HepG2 (cell line): ENCODE data around the gene PLEKHA5. TPM values are rescaled to one million over a fixed set of nuclear protein-coding genes. Genes with fewer than 3 reads are reported as not detected.

Experiments
- KDM3A ChIP-seq: IDR thresholded peaks from 2 replicates; pipeline ENCODE4 v1.6.1; 2018; ENCODE audit warnings: low read depth, missing compliant biosample characterization
- MAZ ChIP-seq, 2 experiments: sonication (generic) in 1 of 2; formaldehyde crosslinking in 1 of 2; IDR thresholded peaks; 2 replicates each; pipeline versions ENCODE4 v1.5.0 to v1.6.1; 2012 to 2020; ENCODE audit warnings: low read depth in 2 of 2, mild to moderate bottlenecking in 2 of 2, borderline replicate concordance in 1 of 2, improper control_type of control experiment in 1 of 2, low read length in 1 of 2, missing genetic modification reagents in 1 of 2, moderate library complexity in 1 of 2
- NFKBIZ ChIP-seq: IDR thresholded peaks from 2 replicates; pipeline ENCODE4 v1.6.1; 2018; ENCODE audit warnings: missing genetic modification reagents, missing compliant biosample characterization
- RFXANK ChIP-seq: IDR thresholded peaks from 2 replicates; pipeline ENCODE4 v1.6.1; 2016
- ZBTB26 ChIP-seq: IDR thresholded peaks from 2 replicates; pipeline ENCODE4 v1.6.1; 2016; ENCODE audit warnings: missing compliant biosample characterization, missing genetic modification reagents, borderline replicate concordance
- ZBTB4 ChIP-seq: sonication (generic); formaldehyde crosslinking; IDR thresholded peaks from 2 replicates; pipeline ENCODE4 v1.4.0; 2020; ENCODE audit warnings: missing genetic modification reagents, mild to moderate bottlenecking, borderline replicate concordance
- ZNF556 ChIP-seq: sonication (generic); formaldehyde crosslinking; IDR thresholded peaks from 2 replicates; pipeline ENCODE4 v1.4.0; 2020; ENCODE audit warnings: mild to moderate bottlenecking, missing genetic modification reagents, borderline replicate concordance
- ZNF879 ChIP-seq: sonication (generic); formaldehyde crosslinking; IDR thresholded peaks from 2 replicates; pipeline ENCODE4 v1.8.1; 2023; ENCODE audit warnings: missing genetic modification reagents
- polyA plus RNA-seq, 8 experiments: library from polyadenylated mRNA; depleted of rRNA in 3 of 8; stranded (reverse) in 7 of 8; unstranded in 1 of 8; fragments of >200 nt; fragmentation: Illumina TruSeq in 4 of 8; extraction: Trizol in 4 of 8; gene quantifications; 2 replicates each; pipeline versions ENCODE4 v1.2.1 to v1.2.3, GENCODE V29; 2011 to 2016; ENCODE audit warnings: low read depth in 4 of 8, missing spikeins in 1 of 8, mixed read lengths in 1 of 8; ENCODE audit not compliant: insufficient read depth in 1 of 8
- total RNA-seq, 5 experiments: library from RNA; depleted of rRNA; stranded (reverse); fragments of >200 nt; fragmentation: Illumina TruSeq; extraction: Trizol; gene quantifications; 2 replicates each; pipeline ENCODE4 v1.2.3, GENCODE V29; 2016; ENCODE audit warnings: low read depth in 1 of 5
- TF ChIP-seq, protein P1 (sequence below): sonication (generic); formaldehyde crosslinking; IDR thresholded peaks from 2 replicates; pipeline ENCODE4 v1.5.0; 2020; ENCODE audit warnings: mild to moderate bottlenecking, missing genetic modification reagents

PLEKHA5 gene
- total and polyA plus RNA-seq, 2 of the 13 experiments (the other 11 are each of a cell fraction or from before 2014, with no cell fraction given): 4.2 to 15.4 TPM

GRCh38 chr12:19129486-19130223 lies at the start of gene PLEKHA5 (continued):
- TF ChIP-seq, protein P1, sequence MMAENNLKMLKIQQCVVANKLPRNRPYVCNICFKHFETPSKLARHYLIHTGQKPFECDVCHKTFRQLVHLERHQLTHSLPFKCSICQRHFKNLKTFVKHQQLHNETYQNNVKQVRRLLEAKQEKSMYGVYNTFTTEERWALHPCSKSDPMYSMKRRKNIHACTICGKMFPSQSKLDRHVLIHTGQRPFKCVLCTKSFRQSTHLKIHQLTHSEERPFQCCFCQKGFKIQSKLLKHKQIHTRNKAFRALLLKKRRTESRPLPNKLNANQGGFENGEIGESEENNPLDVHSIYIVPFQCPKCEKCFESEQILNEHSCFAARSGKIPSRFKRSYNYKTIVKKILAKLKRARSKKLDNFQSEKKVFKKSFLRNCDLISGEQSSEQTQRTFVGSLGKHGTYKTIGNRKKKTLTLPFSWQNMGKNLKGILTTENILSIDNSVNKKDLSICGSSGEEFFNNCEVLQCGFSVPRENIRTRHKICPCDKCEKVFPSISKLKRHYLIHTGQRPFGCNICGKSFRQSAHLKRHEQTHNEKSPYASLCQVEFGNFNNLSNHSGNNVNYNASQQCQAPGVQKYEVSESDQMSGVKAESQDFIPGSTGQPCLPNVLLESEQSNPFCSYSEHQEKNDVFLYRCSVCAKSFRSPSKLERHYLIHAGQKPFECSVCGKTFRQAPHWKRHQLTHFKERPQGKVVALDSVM: no peak
- 0 out of 2 replicates have a peak, but pooled peaks have one; percentile 52 for TF ChIP-seq ZBTB26
- no peak for TF ChIP-seq KDM3A (CRISPR knock-in tag)
- TF ChIP-seq ZBTB4: no peak
- TF ChIP-seq RFXANK: no peak
- no peak for TF ChIP-seq NFKBIZ (CRISPR knock-in tag)
- TF ChIP-seq ZNF556 (CRISPR knock-in tag): no peak
- TF ChIP-seq ZNF879 (CRISPR knock-in tag): no peak
- TF ChIP-seq MAZ (IDR thresholded peaks at IDR 0.05; ENCODE audit: borderline replicate concordance, low read depth, low read length): peak; percentile 48; the same call in 1 of the 2 replicates
- peak; percentile 64; the same call in 1 of the 2 replicates for TF ChIP-seq MAZ (CRISPR knock-in tag; IDR thresholded peaks at IDR 0.05; ENCODE audit: low read depth)
- TF ChIP-seq, all 625 proteins: peak for 55
